ENCODE data around the gene ATP8A1.

Gene ATP8A1

GRCh38 chr4:42641161-42641560, 15.7 kb downstream of the ATP8A1 start:
- no peak for DNase-seq (ENCODE audit: low read depth)
- H3K4me3 ChIP-seq (ENCODE audit: low read depth, low read length), result no peak overlapping the region
- TF ChIP-seq MYC (IDR thresholded peaks at IDR 0.05; ENCODE audit: low read depth, low read length), result no peak
- no peak for TF ChIP-seq MAX (IDR thresholded peaks at IDR 0.05; ENCODE audit: low read depth, low read length)
- no peak for TF ChIP-seq CTCF (IDR thresholded peaks at IDR 0.05; ENCODE audit: low read depth, low read length)
- TF ChIP-seq POLR2A (IDR thresholded peaks at IDR 0.05; ENCODE audit: extremely low read depth, insufficient read length), result no peak

GRCh38 chr4:42640613-42641012, 16.3 kb downstream of the ATP8A1 start:
- TF ChIP-seq POLR2A (IDR thresholded peaks at IDR 0.05; ENCODE audit: extremely low read depth, insufficient read length) (no peak), MYC (IDR thresholded peaks at IDR 0.05; ENCODE audit: low read depth, low read length) (no peak), MAX (IDR thresholded peaks at IDR 0.05; ENCODE audit: low read depth, low read length) (no peak), CTCF (IDR thresholded peaks at IDR 0.05; ENCODE audit: low read depth, low read length) (no peak)
- no peak for DNase-seq (ENCODE audit: low read depth)
- no peak overlapping the region for H3K4me3 ChIP-seq (ENCODE audit: low read depth, low read length)

- DNase-seq (ENCODE audit: low read depth), result peak; percentile 16
- no peak for TF ChIP-seq CTCF (IDR thresholded peaks at IDR 0.05; ENCODE audit: low read depth, low read length)
- TF ChIP-seq MYC (IDR thresholded peaks at IDR 0.05; ENCODE audit: low read depth, low read length), result no peak
- no peak for TF ChIP-seq MAX (IDR thresholded peaks at IDR 0.05; ENCODE audit: low read depth, low read length)
- TF ChIP-seq POLR2A (IDR thresholded peaks at IDR 0.05; ENCODE audit: extremely low read depth, insufficient read length), result no peak
- H3K4me3 ChIP-seq (ENCODE audit: low read depth, low read length), result no peak overlapping the region
Measured at GRCh38 chr4:42638993-42639392, 17.9 kb downstream of the ATP8A1 start.

- DNase-seq (ENCODE audit: low read depth), result no peak
- H3K4me3 ChIP-seq (ENCODE audit: low read depth, low read length), result no peak overlapping the region
- TF ChIP-seq MYC (IDR thresholded peaks at IDR 0.05; ENCODE audit: low read depth, low read length) (no peak), POLR2A (IDR thresholded peaks at IDR 0.05; ENCODE audit: extremely low read depth, insufficient read length) (no peak), CTCF (IDR thresholded peaks at IDR 0.05; ENCODE audit: low read depth, low read length) (no peak), MAX (IDR thresholded peaks at IDR 0.05; ENCODE audit: low read depth, low read length) (no peak)
Measured at GRCh38 chr4:42638321-42638720, 18.6 kb downstream of the ATP8A1 start.

GRCh38 chr4:42637867-42638266, 19.0 kb downstream of the ATP8A1 start:
- H3K4me3 ChIP-seq (ENCODE audit: low read depth, low read length), result no peak overlapping the region
- TF ChIP-seq POLR2A (IDR thresholded peaks at IDR 0.05; ENCODE audit: extremely low read depth, insufficient read length) (no peak), MAX (IDR thresholded peaks at IDR 0.05; ENCODE audit: low read depth, low read length) (no peak), MYC (IDR thresholded peaks at IDR 0.05; ENCODE audit: low read depth, low read length) (no peak), CTCF (IDR thresholded peaks at IDR 0.05; ENCODE audit: low read depth, low read length) (no peak)
- DNase-seq (ENCODE audit: low read depth), result no peak

- H3K4me3 ChIP-seq (ENCODE audit: low read depth, low read length), result no peak overlapping the region
- no peak for DNase-seq (ENCODE audit: low read depth)
- no peak for TF ChIP-seq CTCF (IDR thresholded peaks at IDR 0.05; ENCODE audit: low read depth, low read length)
Measured at GRCh38 chr4:42637104-42637503, 19.8 kb downstream of the ATP8A1 start.

Data from NB4 (cell line).